ENCODE results near the gene HDC. TPM values are rescaled to one million over a fixed set of nuclear protein-coding genes. Genes with fewer than 3 reads are reported as not detected.

Gene HDC
- total RNA-seq, 1 donor from 2014 or later: not detected

DNA sequence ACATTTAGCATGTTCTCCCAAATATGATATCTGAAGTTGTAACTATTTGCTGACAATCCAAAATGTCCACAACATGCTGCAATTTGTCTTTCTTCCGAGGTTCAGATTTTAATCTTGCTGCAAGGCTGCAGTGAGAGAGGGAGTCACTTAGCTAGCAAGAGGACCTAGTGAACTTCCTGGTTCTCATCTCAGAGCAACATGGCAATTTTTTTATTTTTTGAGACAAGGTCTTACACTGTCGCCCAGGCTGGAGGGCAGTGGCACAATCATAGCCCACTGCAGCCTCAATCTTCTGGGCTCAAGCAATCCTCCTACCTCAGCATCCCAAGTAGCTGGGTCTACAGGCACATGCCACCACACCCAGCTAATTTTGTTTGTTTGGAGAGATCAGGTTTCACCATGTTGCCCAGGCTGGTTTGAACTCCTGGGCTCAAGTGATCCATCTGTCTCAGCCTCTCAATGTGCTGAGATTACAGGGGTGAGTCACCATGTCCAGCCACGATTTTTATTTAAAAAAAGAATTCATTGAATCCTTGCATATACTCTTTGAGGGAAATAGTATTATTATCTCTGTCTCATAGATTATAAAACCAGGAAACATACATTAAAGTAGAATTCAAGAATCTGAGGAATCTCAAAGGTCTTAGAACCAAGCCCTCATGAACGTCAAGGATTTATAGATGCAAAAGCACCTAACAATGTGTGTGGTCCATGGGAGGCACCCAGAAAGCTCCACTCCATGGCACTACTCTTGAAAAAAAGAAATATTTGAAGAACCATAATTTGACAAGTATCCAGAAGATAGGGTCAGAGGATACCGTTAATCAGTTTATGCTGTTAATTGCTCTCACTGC is 9.1 kb downstream of the HDC start:
- DNase-seq (ENCODE audit: low read depth in 2 of 2): no peak

DNA sequence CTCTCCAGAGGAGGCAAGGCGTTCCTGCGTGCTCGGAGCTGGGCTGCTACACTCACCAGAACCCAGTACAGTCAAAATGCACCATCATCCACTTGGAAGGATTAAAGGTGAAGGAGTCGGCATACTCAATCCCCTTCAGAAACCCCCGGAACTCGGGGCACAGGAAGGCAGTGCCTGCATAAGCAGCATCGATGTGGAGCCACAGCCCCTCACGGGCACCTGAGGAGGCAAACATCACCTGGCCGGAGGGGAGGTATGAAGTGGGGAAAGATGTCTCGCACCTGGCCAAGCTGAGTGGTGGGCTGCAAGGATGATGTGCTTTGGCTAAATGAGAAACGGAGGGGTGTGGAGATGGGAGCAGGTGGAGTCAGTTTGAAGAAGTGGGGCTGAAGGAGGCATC is 13.0 kb downstream of the HDC start:
- no peak for DNase-seq (ENCODE audit: low read depth in 2 of 2)

DNA sequence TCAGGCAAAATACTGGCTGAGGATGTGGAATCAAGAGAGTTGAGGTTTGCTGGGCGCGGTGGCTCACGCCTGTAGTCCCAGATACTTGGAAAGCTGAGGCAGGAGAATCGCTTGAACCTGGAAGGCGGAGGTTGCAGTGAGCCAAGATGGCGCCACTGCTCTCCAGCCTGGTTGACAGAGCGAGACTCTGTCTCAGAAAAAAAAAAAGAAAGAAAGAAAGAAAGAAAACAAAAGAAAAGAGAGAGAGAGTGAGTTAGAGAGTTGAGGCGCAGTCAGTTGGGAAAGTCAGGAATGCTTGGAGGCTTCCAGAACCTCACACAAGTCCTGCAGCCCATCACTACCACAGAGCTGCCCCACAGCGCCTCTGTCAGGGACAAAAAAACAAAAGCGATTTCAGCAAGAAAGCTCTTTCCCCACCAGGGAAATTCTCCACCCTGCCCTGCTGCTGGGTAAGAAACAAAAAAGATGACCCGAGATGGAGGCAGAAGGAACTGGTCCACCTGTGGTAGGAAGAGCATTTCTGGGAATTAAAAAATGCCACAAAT is 13.8 kb downstream of the HDC start:
- no peak for DNase-seq (ENCODE audit: low read depth in 2 of 2)

DNA sequence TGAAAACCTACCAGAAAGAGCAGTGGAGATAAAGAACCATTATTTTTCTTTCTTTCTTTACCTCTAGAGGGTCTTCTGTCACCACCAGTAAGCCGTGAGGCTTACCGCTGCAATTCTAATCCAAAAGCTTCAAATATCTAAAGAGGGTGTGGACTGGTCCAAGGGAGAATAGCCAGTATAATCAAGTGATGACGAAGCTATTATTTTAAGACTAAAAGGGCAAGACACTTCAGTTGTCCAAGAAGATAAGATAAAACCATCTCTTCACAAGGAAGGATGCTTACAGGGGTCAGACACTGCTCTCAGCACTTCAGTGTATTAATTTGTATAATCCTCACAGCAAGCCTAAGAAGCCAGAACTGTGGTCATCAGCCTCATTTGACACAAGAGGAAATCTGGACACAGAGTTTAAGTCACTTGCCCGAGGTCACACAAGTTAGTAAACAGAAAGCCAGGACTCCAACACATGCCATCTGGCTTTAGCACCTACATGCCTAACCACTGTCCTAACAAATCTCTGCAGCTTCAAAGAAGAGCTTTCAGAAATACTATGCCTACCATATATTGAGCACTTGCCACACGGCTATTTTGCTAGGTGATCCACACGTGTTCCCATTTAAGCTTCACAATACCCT is 14.6 kb downstream of the HDC start:
- DNase-seq (ENCODE audit: low read depth in 2 of 2): no peak

DNA sequence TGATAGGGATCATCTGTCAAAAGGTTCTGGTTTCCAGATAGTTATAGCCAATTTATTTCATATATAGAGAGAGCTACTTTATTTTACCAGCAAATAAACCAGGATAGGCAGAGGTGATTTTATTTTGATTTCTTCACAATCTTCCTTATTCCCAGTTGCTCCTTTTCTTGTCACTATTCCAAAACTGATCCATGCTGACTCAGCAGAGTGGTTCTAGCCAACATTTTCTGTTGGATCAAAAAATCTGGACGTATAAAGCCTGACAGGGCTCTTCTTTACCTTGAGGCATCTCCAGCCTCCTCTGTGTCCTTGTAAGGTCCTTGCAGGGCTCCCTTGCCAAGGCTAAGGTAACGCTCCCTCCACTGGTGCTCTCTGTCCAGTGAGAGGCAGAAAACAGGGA is 15.8 kb downstream of the HDC start:
- DNase-seq (ENCODE audit: low read depth in 2 of 2): no peak

DNA sequence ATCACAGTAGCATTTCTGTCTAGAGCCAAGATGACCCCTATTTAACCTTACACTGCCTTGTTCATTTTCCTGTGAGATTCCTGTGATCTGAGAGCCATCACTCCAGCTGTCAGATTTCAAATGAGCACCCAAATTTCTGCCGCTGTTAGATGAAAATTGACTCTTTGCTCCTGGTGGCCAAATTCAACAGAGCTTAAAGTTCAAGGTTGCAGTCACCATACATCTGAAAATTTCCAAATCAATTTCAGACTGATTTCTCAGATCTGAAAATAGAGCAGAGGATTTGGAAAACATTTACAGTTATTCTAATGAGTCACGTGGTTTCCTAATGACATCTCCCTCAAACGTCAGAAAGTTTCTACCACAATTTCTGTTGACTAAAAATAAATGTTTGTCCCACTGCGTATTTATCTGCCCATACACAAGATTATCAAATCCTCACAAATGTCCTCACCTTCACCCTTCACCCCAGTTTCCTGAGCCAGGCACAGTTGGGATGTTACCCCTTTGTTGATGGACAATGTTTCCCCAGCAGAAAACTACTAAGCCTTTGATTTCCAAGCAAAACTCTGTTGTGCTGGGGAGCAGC is 16.4 kb downstream of the HDC start:
- no peak for DNase-seq (ENCODE audit: low read depth in 2 of 2)

DNA sequence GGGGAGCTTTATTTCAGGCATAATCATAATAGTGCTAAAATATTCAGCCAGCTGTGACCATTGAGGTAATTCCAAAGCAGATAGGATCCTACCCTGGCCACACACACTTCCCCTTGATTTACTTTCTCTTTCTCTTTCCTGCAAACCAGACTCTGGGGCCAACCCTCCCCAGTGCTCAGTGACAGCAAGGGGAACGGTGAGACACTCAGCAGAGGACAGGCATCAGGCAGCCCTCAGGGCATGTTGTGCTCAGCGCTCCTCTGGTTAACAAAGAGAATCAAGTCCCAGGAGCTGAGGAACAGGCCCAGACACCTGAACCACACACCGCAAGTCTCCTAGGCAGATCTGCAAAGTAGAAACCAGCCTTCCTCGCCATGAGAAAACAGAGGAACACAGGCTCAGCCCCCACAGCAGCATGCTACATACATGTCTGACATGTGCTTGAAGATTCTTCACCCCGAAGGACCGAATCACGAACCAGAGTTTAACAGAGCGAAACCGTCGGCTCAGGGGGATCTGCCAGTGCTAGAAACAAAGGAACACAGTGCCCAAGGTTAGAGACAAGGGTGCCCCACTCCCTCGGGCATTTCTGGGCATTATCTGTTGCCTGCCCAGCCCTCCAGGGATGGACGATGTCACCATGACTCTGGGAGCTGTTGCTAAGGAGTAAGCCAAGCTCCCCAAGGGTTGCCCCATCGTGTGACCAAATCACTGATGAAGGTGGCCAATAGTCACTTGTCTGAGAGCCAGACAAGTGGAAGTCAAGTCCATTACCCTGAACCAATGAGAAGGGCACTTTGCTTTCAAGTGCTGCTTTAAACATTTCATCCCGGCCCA is 17.5 kb downstream of the HDC start:
- no peak for DNase-seq (ENCODE audit: low read depth in 2 of 2)

DNA sequence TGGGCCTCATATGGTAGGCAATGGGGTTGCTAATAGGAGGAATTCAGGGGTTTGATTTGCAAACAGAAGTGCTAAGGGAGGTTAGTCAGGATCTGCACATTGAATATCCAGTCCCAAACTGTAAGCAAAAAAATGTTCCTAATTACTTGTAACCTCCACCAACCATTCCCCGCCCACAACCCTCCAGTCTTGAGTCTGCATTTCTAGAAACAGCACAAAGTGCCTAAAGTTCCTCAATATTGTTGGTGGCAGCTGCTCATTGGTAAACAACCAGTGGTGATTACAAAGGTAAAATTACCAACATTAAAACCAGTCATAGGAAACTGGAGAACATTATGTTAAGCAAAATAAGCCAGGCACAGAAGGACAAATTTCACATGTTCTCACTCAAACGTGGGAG is 18.9 kb downstream of the HDC start:
- DNase-seq (ENCODE audit: low read depth in 2 of 2): no peak

DNA sequence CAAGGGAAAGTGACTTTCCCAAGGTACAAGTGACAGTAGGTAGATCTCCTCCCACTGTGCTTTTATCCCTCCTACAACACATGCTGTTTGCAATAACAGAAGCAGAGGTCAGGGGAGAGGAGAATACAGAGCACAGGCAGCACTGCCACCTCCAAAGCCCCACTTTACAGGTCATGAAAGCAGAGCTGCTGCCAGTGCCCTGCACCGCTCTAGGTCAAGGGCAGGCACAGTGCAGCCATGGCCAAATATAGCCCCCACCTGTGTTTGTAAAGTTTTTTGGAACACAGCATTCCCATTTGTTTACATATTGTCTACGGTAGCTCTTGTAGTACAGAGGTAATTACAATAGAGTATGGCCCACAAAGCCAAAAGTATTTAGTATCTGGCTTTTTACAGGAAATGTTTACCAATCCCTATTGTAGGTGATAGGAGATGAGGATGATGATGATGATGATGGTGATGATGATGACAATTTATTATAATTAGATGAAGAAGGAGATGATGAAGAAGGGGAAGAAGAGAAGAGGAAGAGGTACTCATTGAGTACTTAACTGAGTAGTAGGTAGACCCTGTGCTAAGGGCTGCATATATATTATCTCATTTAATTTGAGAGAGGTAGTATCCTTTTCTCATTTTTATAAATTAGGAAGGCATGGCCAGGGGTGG is 20.4 kb downstream of the HDC start:
- no peak for DNase-seq (ENCODE audit: low read depth in 2 of 2)

DNA sequence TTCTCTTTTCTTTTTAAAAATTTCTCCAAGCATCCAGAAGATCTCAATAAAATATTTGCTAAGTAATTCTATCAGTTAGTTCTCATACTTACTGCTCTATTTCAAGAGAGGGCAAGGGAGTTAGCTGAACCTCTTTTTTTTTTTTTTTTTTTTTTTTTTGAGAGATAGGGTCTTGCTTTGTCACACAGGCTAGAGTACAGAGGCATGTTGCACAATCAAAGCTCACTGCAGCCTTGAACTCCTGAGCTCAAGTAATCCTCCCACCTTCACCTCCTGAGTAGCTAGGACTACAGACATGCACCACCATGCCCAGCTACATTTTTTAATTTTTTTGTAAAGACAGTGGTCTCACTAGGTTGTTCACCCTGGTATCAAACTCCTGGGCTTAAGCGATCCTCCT is 21.4 kb downstream of the HDC start:
- DNase-seq (ENCODE audit: low read depth in 2 of 2): no peak

DNA sequence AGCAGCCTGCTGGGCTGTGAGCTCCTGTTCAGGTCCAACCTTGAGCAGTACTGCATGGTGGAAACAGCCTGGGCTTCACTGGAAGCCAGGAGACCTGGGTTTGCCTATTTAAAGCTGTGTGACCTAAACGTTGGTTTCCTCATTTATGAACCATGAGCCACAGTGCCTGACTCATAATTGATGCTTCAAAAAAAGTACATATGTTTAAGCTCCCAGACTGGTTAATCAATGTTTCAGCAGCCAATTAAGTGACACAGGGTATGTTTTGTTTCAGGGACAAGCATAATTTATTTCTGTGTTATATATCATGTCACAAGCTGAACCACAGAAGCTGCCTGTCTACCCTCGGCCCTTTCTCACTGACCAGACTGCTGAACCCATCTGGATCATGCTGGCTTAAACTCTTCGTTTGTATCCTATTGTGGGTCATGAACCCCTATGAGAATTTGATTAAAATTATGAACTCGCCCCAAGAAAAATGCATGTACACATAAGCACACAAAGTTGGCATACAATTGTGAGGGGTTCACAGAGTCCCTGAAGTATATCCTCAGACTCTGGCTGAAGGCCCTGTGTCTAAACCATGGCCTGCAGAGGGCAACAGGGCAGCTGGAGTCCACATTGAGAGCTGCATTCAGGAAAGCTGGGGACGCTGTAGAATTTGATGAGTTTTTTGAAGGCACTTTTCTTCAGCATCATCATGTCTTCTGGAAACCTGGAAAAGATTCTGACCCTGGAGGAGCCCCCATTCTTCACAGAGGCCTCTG is 23.7 kb downstream of the HDC start:
- DNase-seq (ENCODE audit: low read depth in 2 of 2): no peak

DNA sequence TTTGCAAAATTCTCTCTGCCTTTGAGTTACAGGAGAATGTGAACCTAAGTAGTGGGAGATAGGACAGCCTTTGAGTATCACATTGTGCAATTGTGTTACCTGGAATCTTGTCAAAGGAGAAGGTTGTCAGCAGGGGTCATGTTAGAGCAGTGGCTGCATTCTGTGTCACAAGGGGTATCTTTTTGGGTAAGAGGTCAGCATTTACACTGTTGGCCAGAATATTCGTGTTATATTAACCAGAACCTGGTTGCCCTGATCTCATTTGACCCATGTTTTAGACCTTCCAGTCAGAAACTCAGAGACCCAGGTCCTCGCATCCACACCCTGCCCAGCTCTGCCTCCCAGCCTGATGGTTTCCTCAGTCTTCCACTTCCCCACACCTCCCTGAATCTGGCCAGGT is 27.3 kb downstream of the HDC start:
- DNase-seq (ENCODE audit: low read depth in 2 of 2): no peak

DNA sequence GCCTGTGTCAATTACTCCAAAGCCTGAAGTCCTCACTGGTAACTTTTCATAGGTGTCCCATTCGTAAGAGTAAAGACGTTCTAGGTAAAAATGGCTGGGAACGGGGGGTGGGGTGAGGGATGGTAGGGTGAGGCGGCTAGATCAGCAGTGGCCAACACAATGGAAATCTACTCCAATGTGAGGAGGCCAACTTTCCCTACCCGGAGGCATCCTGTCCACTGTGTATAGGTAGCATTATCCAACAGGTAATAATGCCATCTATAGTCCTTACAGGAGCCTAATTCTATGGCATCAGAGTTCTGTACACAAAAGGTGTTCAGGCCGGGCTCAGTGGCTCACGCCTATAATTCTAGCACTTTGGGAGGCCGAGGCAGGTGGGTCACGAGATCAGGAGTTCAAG is 29.1 kb downstream of the HDC start:
- DNase-seq (ENCODE audit: low read depth in 2 of 2): no peak

DNA sequence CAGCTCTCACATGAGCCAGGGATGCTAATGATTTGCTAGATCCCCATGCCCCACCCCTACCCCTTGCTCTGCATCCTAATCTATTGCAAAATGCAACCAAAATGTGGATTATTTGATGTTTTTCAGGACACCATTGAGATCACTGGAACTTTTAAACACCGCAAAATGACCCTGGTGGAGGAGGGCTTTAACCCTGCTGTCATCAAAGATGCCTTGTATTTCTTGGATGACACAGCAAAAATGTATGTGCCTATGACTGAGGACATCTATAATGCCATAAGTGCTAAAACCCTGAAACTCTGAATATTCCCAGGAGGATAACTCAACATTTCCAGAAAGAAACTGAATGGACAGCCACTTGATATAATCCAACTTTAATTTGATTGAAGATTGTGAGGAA is 29.7 kb downstream of the HDC start:
- DNase-seq (ENCODE audit: low read depth in 2 of 2): no peak

DNA sequence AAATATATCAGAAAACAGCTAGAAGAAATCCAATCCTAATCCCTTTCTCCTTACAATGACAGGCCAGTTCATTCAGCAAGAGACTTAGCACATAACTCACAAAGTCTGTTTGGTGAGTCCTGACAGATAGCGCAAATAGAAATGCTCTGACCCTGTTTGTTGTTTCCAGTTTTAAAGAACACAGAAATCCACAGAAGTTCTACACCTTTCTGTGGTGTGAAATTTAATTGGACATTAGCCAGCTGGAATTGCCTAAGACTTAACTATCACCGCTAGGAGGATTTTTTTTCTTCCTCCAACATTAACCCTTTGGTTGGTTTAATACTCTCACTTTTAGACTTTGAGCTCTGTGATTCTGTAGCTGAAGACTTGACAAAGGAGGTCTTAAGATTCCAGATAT is 30.8 kb downstream of the HDC start:
- no peak for DNase-seq (ENCODE audit: low read depth in 2 of 2)

DNA sequence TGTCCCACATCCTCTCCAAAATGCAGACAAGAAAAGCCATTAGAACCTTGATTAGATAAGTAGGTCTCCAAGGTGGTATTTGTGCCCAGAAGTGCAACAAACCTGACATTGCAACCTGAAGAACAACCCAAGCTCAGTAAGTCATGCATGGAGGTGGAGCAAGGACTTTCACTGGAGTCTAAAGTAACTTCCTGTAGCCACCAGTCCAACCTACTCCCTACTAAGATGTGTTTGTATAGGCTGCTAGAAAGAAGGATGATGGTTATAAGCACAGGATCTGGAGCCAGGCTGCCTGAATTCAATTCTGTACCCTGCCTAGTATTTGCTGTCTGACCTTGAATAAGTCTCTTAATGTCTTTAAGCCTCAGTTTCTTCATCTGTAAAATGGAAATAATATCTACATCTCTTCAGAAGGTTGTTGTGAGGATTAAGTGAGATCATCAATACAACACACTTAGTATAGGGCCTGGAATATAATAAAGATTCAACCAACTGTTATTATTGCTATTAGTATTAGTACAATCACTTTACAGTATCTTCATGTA is 32.3 kb downstream of the HDC start:
- no peak for DNase-seq (ENCODE audit: low read depth in 2 of 2)

DNA sequence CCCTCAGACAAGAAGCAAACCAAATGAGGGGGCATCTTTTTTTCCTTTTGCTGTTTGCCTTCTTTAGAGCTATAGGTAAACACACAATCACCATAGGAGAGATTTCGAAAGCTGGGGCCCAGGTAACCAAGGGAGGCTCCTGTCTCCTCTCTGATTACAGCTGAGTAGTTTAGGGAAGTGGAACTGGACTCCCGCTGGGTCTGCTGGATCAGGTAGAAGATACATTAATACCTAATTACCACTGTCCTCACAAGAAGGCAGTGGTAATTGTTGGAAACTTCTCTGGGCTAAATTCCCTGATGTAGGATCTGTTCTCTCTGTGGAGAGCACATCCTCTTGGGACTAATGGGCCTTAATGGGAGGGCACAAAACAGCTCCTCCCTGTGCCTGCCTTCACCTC is 32.7 kb downstream of the HDC start:
- no peak for DNase-seq (ENCODE audit: low read depth in 2 of 2)

DNA sequence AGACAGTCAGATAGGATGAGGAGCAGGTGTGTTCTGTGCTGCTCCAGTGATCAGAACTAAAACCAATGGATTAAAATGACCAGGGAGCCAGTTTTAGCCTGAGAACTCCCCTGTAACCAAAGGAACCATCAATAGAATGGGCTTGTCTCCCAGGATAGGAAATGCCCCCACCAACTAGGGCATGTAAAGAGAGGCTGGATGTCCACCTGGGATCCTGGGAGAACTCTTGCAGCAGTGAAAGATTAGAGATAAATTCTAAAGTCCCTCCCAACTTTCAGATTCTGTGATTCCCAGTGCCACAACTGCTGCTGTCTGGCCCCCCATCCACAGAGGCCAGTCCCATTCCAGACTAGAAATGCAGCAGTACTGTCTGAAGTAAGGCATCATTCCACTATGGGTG is 33.8 kb downstream of the HDC start:
- DNase-seq (ENCODE audit: low read depth in 2 of 2): no peak

DNA sequence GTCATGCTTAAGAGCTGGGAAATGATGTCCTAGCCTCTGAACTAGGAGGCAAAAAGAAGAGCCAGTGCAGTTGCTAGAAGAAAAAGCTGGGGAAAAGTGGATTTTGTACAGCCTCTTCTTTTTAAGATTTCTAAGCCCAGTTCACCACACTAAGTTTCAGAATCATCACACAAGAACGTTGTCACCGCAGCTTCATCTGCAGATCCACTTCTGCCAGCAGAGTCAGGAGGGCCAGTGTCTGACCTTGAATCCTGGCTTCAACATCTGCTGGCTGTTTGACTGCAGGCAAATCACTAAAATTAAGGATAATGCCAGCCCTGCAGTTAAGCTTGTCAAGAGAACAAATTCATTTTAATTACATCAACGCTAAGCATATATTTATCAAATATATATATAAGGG is 36.2 kb downstream of the HDC start:
- DNase-seq (ENCODE audit: low read depth in 2 of 2): no peak

DNA sequence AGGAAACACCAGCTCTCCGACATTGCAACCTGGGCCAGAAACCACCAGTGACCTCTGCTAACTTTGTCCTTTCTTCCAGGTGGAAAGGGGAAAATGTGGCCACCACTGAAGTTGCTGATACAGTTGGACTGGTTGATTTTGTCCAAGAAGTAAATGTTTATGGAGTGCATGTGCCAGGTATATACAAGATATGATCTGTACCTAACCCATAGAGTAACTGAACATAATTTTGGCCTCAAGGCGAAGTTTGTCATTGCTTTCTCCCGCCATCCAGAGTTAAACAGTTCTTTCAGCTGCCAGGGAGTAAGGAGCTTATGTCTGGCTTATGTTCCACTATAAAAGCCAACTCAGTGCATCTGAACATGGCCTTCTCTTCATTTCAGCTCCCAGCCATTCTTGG is 36.7 kb downstream of the HDC start:
- DNase-seq (ENCODE audit: low read depth in 2 of 2): no peak

All from dermis microvascular lymphatic vessel endothelial cell (primary cell).